GM13977 (cell line): ENCODE measurements around the gene POP5.

Source experiments
- DNase-seq: peaks from one replicate; pipeline ENCODE4 v3.0.0; 2012; ENCODE audit warnings: low spot score
- in situ Hi-C: fragments of 300-500 bp; cut with MboI; formaldehyde crosslinking; loops from one replicate; pipeline ENCODE4 v1.12.0; 2022; ENCODE audit warnings: low sequenced_read_pairs, low pct_unique_long_range_greater_than_20kb, mixed read lengths, inconsistent platforms; ENCODE audit not compliant: unreplicated experiment
- TF ChIP-seq, protein P1 (sequence below): IDR thresholded peaks from 2 replicates; pipeline ENCODE4 v1.5.1; 2012; ENCODE audit warnings: mild to moderate bottlenecking, control low read depth; ENCODE audit not compliant: insufficient read depth; ENCODE audit errors: extremely low read depth, missing control alignments

The POP5 gene

DNA sequence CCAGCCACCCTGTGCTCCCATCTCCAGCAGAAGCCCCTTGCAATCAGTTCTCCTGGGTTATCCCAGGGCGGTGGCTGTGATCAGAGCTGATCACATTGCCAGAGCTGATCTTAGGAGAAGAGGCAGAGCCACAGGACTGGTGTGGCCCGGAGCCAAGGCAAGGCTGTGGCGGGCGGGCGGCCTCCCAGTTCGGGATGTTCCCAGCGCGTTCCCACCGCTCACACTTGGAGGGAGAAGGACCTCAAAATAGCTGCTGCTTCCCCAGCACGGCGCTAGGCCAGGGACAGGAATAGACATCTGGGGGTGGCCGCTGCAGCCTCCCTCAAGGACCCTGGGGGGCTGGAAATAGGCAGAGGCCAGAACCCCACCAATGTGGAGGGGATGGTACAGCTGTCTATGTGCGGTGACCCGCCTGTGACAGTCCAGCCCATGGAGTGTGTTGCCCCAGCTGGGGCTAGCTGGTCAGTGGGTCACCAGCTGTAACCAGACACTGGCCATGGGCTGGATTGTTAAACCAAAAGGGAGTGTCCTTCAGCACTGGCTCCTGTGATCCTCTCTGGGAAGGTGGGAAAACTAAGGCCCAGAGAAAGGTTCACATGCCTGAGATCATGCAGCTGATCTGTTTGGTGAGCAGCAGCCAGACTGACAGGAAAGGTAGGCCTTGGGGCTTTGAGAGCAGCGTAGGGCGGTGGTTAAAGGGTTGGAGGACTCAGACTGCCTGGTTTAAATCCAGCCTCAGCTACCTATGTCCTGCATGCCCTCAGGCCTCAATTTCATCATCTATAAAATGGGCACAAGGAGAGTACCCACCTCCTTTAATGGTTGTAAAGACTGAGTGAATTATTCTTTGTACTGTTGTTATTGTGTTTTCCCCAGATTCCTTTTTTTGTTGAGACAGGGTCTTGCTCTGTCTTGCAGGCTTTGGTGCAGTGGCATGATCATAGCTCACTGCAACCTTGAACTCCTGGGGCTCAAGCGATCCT, 8.0 kb upstream of the POP5 start:
- no peak for DNase-seq
- TF ChIP-seq, protein P1, sequence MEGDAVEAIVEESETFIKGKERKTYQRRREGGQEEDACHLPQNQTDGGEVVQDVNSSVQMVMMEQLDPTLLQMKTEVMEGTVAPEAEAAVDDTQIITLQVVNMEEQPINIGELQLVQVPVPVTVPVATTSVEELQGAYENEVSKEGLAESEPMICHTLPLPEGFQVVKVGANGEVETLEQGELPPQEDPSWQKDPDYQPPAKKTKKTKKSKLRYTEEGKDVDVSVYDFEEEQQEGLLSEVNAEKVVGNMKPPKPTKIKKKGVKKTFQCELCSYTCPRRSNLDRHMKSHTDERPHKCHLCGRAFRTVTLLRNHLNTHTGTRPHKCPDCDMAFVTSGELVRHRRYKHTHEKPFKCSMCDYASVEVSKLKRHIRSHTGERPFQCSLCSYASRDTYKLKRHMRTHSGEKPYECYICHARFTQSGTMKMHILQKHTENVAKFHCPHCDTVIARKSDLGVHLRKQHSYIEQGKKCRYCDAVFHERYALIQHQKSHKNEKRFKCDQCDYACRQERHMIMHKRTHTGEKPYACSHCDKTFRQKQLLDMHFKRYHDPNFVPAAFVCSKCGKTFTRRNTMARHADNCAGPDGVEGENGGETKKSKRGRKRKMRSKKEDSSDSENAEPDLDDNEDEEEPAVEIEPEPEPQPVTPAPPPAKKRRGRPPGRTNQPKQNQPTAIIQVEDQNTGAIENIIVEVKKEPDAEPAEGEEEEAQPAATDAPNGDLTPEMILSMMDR: no peak
- in situ Hi-C loops: loop anchor here (10.0 to 25.0 kb wide), 2 partner anchors 126 to 373 kb away; partner anchors contain the start of gene UNC119B

DNA sequence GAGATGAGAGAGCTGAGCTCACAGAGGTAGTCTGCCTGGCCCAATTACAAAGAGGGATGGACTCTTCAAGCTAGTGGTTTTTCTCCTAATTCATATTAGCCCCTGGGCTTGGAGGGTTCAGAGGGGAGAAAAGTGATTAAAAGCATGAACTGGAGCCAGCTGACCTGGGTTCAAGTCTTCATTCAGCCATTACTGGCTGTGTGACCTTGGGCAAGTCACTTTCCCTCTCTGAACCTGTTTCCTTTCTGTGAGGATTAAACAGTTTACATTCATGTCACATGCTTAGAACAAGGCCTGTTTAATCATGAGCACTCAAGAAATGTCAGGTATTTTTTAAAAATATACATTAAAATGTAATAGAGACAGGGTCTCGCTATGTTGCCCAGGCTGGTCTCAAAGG, 7.2 kb upstream of the POP5 start:
- DNase-seq: no peak
- in situ Hi-C loops: loop anchor here (10.0 to 25.0 kb wide), 2 partner anchors 126 to 374 kb away; partner anchors contain the start of gene UNC119B
- TF ChIP-seq, protein P1: no peak

DNA sequence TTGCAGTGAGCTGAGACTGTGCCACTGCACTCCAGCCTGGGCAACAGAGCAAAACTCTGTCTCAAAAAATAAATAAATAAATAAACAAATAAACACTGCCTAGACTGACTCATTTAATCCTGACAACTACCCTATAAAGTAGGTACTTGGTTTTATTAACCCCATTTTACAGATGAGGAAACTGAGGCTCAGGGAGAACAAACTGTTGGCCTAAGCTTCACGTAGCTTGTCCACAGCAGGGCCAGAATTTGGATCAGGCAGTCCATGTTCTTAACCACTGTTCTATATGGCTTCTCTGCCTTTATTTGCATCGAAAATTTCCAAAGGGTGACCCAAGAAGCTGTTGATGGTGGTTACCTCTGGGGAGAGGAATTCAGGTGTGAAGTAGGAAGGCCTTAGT, 5.7 kb upstream of the POP5 start:
- in situ Hi-C loops: loop anchor here (10.0 to 25.0 kb wide), 2 partner anchors 128 to 375 kb away; partner anchors contain the start of gene UNC119B
- TF ChIP-seq, protein P1: no peak
- no peak for DNase-seq

DNA sequence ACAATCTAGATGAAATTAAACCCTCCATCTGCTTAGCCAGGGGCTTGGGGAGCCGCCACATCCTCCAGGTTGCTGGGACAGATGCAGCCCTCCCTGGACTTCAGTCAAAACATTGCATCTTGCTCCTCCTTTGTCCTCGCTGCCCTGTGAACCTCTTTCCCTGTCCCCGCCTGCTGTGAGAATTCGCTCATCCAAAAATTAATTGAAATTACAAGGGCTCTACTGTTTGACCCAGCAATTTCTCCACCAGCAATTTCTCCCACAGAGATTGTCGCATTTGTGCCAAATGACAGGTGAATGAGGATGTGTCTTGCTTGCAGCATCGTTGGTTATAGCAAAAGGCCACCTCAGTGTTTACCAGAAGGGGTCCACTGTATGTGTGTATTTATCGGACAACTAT, 5.0 kb upstream of the POP5 start:
- in situ Hi-C loops: loop anchor here (10.0 to 25.0 kb wide), 2 partner anchors 129 to 376 kb away; partner anchors contain the start of gene UNC119B
- TF ChIP-seq, protein P1: no peak
- no peak for DNase-seq

DNA sequence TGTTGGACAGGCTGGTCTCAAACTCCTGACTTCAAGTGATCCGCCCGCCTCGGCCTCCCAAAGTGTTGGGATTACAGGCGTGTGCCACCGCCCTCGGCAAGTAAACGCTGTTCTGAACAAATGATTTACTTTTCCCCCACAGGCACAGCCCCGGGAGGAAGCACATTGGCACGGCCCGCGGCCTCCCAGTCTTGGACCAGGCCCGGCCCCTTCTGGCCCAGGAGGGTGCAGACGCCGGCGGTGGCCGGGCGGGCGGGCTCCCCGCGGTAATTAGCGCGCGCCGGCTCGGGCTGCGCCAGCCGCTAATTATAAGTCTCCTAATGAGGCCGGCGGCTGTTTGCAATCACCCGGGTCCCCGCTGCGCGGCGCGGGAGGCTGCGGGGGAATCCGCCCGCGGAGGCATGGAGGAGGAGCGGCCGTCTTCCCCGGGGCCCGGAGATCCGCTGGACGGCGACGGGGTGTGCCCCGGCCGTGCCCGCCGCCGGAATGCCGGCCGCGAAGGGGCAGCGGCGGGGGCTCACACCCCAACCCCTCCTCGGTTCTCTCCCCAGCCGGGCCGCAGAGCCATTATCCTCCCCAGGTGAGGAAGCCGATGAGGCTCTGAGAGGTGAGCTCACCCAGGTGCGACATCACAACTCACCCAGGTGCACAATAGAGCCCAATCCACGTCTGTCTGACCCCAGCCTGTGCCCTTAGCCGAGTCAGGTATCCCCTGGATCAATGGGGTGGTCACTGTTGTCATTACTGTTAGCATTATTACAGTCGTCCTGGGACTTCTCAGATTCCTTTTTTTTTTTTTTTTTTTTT, 3.3 kb upstream of the POP5 start:
- TF ChIP-seq, protein P1: peak; percentile 49
- in situ Hi-C loops: loop anchor here (10.0 to 25.0 kb wide), 2 partner anchors 130 to 378 kb away; partner anchors contain the start of gene UNC119B
- DNase-seq: peak; percentile 60

DNA sequence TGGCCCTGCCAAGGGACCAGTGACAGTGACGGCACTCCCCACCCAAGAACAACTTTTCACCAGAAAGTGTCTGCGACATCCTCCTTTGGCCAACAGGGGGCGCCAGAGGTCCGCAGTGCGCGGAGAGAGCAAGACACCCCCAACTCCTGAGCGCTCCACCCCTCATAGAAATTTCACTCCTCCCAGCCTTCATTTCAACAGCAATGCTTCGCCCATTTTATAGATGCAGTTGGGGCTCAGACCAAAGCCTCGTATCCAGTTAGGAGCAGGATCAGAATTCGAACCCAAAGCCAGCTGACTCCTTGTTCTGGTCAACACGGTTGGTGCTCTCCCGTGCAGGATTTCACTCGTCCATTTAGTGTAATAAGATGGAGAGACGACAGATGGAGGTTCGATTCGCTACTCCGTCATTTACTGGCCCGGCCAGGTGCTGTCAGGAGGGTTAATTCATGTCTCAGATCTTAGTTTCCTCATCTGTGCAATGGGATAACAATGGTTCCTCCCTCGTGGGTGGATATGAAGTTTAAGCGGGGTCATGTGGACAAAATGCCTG, 2.4 kb upstream of the POP5 start:
- DNase-seq: peak; percentile 86
- TF ChIP-seq, protein P1: peak; percentile 87
- in situ Hi-C loops: loop anchor here (10.0 to 25.0 kb wide), 2 partner anchors 131 to 379 kb away; partner anchors contain the start of gene UNC119B
